BJ (cell line): ENCODE data around the gene KLHL10. TPM values are rescaled to one million over a fixed set of nuclear protein-coding genes. Genes with fewer than 3 reads are reported as not detected.
"Not testable (repeated sequence)": the region's sequence is repeated elsewhere in the genome, so short reads cannot be mapped to it uniquely, and the experiment has no call there.

ENCODE experiments used
- CTCF ChIA-PET: fragments of 350-600 bp; formaldehyde crosslinking; extraction: SDS; loops from one replicate; lab custom pipeline; 2021; ENCODE audit warnings: antibody characterized with exemption, inconsistent platforms; lab: Yijun Ruan, JAX
- POLR2A ChIA-PET: fragments of 300-600 bp; sonication (Branson Sonifier 250); formaldehyde crosslinking; extraction: SDS; loops from one replicate; lab custom pipeline; 2021; ENCODE audit warnings: antibody characterized with exemption; lab: Charles Lee
- DNase-seq: peaks from one replicate; pipeline ENCODE4 v3.0.0-alpha.2; 2011; ENCODE audit warnings: low read depth
- H3K27me3 ChIP-seq: 2 replicates; pipeline ENCODE4 v1.6.0; 2011; ENCODE audit warnings: low read length; ENCODE audit not compliant: control insufficient read depth, insufficient read depth
- H3K36me3 ChIP-seq: 2 replicates; pipeline ENCODE4 v1.5.1; 2011; ENCODE audit warnings: low read length; ENCODE audit not compliant: control insufficient read depth, insufficient read depth
- H3K4me3 ChIP-seq: 2 replicates; pipeline ENCODE4 v1.5.1; 2011; ENCODE audit warnings: low read depth, mild to moderate bottlenecking, control low read depth, low read length
- polyA plus RNA-seq: library from polyadenylated mRNA; depleted of rRNA; stranded (reverse); fragments of >200 nt; gene quantifications from 2 replicates; pipeline ENCODE4 v1.2.3, GENCODE V29; 2011
- TF ChIP-seq, protein P1 (sequence below): IDR thresholded peaks from 2 replicates; pipeline ENCODE4 v1.5.1; 2011; ENCODE audit warnings: low read depth, mild to moderate bottlenecking, control low read depth, inconsistent platforms, low read length, moderate library complexity; ENCODE audit not compliant: insufficient read depth

Gene KLHL10
- polyA plus RNA-seq, 1 experiment: 0.74 TPM

DNA sequence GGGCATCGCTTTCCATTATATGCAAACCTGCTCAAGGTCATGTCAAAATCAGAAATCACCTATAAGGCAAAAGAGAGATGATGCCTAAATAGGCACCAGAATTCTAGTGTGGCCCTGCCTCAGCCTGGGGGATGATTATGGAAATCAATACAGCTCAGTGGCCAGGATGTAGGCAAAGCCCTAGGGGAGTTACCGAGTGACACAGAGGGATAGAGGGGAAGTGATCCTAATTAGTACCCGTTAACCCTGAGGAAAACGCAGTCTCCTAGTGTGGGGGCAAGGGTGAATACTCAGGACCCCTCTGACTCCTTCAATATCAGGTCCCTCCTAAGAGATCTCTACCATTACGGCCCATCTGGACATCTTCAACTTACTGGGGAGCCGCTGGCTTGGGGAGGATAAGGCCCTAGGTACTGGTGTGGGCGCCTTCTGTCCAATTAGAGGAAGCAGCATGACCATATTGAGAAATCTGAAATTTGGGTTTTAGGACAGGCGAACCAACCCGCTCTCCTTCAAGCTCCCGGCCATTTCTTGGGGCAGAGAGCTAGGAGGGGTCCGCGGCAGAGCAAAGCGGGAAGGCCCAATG is 2.3 kb upstream of the KLHL10 start:
- TF ChIP-seq, protein P1, sequence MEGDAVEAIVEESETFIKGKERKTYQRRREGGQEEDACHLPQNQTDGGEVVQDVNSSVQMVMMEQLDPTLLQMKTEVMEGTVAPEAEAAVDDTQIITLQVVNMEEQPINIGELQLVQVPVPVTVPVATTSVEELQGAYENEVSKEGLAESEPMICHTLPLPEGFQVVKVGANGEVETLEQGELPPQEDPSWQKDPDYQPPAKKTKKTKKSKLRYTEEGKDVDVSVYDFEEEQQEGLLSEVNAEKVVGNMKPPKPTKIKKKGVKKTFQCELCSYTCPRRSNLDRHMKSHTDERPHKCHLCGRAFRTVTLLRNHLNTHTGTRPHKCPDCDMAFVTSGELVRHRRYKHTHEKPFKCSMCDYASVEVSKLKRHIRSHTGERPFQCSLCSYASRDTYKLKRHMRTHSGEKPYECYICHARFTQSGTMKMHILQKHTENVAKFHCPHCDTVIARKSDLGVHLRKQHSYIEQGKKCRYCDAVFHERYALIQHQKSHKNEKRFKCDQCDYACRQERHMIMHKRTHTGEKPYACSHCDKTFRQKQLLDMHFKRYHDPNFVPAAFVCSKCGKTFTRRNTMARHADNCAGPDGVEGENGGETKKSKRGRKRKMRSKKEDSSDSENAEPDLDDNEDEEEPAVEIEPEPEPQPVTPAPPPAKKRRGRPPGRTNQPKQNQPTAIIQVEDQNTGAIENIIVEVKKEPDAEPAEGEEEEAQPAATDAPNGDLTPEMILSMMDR: no peak
- H3K4me3 ChIP-seq: peak overlapping the region; percentile 91
- peaks cover 8% of the 10 kb centered on the region for H3K36me3 ChIP-seq
- ChIA-PET CTCF (interaction anchor here (1.3 to 2.4 kb wide), 4 partner anchors 9 to 49 kb away, joined by 3 to 7 read pairs (median 4); partner anchors contain the start of gene JUP), POLR2A (no interaction called here)
- DNase-seq: no peak
- no peaks in the 10 kb centered on the region for H3K27me3 ChIP-seq

DNA sequence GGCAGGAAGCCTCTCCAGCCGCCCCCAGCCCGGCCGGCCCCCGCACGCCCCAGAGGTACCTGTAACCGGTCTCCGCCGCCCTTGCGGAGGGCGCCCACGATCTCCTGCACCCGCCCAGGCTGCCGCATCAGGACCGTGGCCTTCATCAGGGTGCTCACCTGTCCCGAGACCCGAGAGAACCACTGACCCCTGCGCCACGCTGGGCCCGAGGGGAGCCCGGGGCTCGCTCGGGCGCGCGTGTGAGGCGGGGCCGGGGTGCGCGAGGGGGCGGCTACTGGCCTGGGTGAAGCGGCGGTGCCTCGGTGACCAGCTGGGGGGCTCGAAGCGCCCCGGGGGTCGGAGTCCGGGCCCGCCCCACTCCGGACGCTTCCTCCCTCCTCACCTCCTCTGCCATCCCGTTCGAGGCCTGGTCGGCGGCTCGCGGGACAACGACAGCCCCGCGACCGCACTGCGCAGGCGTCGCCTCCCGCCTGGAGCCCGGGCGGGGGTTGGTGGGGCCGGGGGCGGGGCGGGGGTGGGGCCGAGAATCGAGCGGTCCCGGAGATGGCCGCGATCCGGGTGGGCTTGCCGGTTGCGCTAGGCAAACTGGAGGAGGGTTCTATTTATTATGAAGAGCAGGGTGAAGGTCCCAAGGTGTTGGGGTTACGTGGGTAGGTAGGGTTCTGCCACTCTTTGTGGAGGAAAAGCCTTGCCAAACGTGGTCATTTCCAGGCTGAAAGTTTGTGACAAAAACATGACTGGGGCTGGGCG is 1.6 kb upstream of the KLHL10 start, which contains the start of gene NT5C3B:
Gene NT5C3B, minus strand, starts transcription at position 433 of the 750 bp plus-strand sequence. Its CDS starts 39 bp downstream, at position 394.
- H3K4me3 ChIP-seq: peak within 1 kb of the TSS; percentile 91
- DNase-seq: no peak
- H3K36me3 ChIP-seq: peaks cover 7% of the 10 kb centered on the region
- POLR2A ChIA-PET: no interaction called here
- H3K27me3 ChIP-seq: no peaks in the 10 kb centered on the region
- CTCF ChIA-PET: interaction anchor here (1.3 to 2.4 kb wide), 4 partner anchors 9 to 49 kb away, joined by 3 to 7 read pairs (median 4); partner anchors contain the start of gene JUP
- TF ChIP-seq, protein P1: no peak

DNA sequence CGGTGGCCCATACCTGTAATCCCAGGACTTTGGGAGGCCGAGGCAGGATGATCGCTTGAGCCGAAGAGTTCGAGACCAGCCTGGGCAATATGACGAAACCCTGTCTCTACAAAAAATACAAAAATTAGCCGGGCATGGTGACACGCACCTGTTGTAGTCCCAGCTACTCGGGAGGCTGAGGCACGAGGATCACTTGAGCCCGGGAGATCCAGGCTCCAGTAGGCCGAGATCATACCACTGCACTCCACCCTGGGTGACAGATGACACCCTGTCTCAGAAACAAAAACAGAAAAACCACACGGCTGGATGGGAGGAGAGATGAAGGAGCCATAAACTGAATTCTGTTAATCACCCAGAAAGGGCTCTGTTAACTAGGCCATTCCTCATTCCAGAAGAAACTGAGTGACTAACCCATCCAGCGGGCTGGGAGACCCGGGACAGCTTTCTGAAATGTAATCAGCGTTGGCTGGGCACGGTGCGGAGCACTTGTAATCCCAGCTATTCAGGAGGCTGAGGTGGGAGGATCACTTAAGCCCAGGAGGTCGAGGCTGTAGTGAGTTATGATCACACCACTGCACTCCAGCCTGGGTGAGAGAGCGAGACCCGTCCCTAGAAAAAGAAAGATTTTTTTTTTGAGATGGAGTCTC is 952 bp upstream of the KLHL10 start:
- H3K27me3 ChIP-seq: no peaks in the 10 kb centered on the region
- H3K36me3 ChIP-seq: peaks cover 4% of the 10 kb centered on the region
- peak overlapping the region; percentile 91 for H3K4me3 ChIP-seq
- ChIA-PET CTCF (no interaction called here), POLR2A (no interaction called here)
- DNase-seq: no peak
- TF ChIP-seq, protein P1: no peak

DNA sequence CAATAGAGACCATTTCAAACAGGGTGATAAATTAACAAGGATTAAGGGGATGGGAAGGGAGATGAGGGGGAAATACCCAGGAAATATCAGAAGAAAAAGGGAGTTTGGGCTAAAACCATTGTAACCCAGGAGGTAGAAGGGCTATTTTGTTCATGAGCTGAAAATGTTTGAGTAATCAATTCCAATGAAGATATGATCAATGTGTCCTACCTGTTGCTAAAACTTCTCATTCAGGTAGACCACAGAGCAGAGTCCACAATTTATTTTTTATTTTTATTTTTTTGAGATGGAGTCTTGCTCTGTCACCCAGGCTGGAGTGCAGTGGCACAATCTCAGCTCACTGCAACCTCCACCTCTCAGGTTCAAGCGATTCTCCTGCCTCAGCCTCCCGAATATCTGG is 1.8 kb downstream of the KLHL10 start:
- H3K27me3 ChIP-seq, H3K36me3 ChIP-seq, H3K4me3 ChIP-seq, DNase-seq, POLR2A ChIA-PET: not testable (repeated sequence)
- CTCF ChIA-PET: interaction anchor here (0.6 to 0.9 kb wide), 2 partner anchors 11 to 1935 kb away, joined by 3 read pairs; no protein-coding TSS in a partner anchor

DNA sequence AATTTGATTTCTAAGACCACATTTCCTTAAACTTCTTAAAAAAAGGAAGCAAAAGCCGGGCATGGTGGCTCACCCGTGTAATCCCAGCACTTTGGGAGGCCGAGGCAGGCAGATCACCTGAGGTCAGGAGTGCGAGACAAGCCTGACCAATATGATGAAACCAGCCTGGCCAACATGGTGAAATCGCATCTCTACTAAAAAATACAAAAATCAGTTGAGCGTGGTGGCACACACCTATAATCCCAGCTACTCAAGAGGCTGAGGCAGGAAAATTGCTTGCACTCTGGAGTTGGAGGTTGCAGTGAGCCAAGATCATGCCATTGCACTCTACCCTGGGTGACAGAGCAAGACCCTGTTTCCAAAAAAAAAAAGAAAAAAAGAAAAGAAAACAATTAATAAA is 3.2 kb downstream of the KLHL10 start:
- H3K4me3 ChIP-seq, H3K36me3 ChIP-seq, POLR2A ChIA-PET, DNase-seq, H3K27me3 ChIP-seq, CTCF ChIA-PET: not testable (repeated sequence)

DNA sequence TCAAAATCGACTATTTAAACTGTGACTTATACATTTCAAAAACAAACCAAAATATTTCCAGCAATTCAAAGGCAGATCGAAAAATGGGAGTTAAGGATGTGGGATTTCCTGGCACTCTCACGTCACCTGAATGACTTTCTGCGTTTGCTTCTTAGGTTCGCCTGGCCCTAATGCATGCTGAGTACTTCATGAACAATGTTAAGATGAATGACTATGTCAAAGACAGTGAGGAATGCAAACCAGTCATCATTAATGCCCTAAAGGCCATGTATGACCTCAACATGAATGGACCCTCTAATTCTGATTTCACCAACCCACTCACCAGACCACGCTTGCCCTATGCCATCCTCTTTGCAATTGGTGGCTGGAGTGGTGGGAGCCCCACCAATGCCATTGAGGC is 7.3 kb downstream of the KLHL10 start:
- Histone ChIP-seq H3K27me3 (no peaks in the 10 kb centered on the region), H3K36me3 (no peaks in the 10 kb centered on the region), H3K4me3 (no peak overlapping the region)
- TF ChIP-seq, protein P1: no peak
- ChIA-PET POLR2A (no interaction called here), CTCF (no interaction called here)
- DNase-seq: no peak
